Glomerular visceral epithelial cell (primary cell): ENCODE measurements around the gene ST14.

ENCODE experiments used
- DNase-seq: peaks from one replicate; pipeline ENCODE4 v3.0.0-alpha.2; 2016; ENCODE audit errors: extremely low spot score

Gene ST14

GRCh38 chr11:130208241-130209127, 48.9 kb downstream of the ST14 start:
- no peak for DNase-seq

DNA sequence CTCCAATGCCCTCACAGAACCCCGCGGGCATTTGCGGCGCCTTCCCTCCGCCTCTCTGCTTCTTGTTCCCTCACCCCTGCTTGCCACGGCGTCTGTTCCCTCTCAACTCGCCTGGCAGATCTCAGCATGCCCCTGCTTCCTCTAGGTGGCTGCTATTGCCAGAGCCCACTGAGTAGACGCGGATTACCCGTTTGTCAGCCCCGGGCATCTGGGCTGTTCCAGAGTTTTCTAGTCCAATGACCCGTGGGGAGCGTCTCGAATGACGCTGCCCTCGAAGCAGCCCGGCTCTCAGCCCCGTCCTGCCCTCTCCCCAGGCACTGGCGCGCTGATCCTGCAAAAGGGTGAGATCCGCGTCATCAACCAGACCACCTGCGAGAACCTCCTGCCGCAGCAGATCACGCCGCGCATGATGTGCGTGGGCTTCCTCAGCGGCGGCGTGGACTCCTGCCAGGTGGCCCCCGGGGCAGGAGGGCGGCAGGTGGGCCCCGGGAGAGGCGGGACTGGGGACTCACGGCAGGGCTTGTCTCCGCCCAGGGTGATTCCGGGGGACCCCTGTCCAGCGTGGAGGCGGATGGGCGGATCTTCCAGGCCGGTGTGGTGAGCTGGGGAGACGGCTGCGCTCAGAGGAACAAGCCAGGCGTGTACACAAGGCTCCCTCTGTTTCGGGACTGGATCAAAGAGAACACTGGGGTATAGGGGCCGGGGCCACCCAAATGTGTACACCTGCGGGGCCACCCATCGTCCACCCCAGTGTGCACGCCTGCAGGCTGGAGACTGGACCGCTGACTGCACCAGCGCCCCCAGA, 49.7 kb downstream of the ST14 start:
- DNase-seq: no peak

DNA sequence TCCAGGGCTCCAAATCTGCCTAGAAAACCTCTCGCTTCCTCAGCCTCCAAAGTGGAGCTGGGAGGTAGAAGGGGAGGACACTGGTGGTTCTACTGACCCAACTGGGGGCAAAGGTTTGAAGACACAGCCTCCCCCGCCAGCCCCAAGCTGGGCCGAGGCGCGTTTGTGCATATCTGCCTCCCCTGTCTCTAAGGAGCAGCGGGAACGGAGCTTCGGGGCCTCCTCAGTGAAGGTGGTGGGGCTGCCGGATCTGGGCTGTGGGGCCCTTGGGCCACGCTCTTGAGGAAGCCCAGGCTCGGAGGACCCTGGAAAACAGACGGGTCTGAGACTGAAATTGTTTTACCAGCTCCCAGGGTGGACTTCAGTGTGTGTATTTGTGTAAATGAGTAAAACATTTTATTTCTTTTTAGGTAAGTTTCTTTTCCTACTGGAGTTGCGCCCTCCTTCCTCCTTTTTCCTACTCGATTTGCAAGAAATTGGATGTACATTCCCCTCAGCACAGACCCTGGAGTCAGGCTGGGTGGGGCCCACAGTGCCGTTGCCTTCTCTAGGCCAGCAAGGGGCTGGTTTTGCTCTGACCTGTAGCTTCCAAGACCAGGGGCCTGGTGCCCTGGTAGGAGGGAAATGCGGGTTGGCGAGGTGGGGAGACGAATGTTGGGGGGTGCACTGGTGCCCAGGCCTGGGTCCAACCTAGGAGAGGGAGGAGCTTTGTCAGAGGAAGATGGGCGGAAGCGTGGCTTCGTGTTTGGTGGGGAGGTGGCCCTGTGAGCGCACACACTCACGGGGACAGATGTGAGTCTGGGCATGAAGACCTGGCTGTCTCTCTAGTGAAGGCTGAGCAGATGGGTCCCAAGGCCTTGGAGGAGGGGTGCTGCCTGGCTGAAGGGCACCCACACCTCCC, 50.6 kb downstream of the ST14 start:
- DNase-seq: no peak

GRCh38 chr11:130211144-130211543, 51.6 kb downstream of the ST14 start:
- no peak for DNase-seq

GRCh38 chr11:130211781-130212401, 52.3 kb downstream of the ST14 start:
- DNase-seq: no peak

- DNase-seq: no peak
Measured at GRCh38 chr11:130212431-130212961, 52.9 kb downstream of the ST14 start.

GRCh38 chr11:130213143-130213978, 53.8 kb downstream of the ST14 start:
- peak; percentile 49 for DNase-seq

- DNase-seq: no peak
Measured at GRCh38 chr11:130213979-130214281, 54.3 kb downstream of the ST14 start.

DNA sequence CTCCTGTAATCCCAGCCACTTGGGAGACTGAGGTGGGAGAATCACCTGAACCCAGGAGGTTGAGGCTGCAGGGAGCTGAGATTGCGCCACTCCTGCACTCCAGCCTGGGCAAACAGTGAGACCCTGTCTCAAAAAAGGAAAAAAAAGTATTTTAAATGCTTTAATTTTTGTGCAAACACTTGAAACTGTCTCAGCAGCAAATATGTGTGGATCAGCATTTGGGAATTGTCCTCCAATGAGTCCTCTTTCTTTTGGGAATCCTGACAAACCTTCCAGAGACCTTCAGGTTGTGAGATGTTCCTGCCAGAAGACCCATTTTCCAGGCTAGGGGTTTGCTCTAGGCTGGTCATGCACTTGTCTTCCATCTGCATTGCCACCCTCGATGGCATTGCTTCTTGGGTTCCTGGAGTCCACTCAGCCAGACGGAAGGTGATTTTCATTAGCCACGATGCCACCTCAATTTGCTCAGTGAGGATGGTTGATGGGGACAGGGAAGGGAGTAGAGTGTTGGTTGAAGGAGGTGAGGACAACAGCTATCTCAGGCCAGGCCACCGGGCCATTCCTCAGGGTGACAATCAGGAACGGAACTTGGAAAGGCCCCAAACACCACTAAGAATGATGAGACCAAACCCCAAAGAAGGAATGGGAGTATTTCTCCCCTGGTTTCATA, 55.4 kb downstream of the ST14 start:
- DNase-seq: no peak

DNA sequence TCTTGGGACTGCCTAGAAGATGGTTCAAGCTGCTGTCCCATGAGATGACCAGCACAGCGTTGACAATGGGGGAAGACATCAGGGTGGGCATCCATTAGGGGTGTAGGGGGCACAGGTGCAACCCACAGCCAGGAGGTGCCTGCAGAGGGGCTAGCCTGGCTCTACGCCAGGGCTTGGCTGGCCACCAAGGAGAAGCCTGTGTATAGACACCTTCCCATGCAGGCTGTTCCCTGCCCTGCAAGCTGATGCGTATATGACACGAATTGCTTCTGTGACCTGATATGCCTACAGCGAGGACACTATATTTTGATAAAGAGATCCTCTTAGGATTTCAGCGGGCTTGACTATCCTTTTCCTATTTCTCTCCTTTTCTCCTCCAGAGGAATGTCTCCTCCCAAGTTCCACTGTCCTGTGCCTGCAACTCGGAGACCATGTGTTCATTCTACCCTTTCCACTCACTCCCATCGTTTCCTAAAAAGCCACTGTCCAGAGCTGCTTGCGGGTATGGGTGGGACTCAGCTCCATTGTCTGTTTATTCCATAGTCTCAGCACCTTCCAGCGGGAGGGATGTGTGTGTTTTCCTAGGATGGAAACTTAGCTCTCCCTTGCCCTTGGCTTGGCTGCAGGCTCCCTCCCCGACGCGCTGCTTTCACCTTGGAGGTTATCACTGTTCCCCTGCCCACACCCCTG, 56.1 kb downstream of the ST14 start:
- DNase-seq: no peak

GRCh38 chr11:130216221-130216550, 56.6 kb downstream of the ST14 start:
- no peak for DNase-seq

- DNase-seq: no peak
Measured at GRCh38 chr11:130216591-130217132, 57.1 kb downstream of the ST14 start.

- DNase-seq: no peak
Measured at GRCh38 chr11:130217133-130218031, 57.8 kb downstream of the ST14 start.

- DNase-seq: no peak
Measured at GRCh38 chr11:130218501-130219070, 59.0 kb downstream of the ST14 start.

DNA sequence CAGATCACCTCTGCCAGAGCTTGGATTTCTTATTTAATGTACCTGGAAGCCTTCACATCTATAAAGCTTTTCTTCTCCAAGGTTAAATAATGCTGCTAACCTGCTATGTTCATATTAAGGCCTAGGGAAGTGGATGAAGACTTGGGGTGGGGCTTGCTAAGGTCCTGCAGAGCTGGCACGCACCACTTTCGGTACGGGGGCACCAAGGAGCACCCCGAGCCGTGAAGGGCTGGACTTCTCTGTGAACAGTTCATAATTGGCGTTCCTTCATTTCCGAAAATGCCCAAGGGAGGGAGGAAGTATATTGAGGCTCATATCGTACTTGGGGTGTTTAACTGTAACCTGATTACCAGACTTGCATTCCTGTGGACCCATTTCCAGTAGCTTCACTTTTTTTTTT, 59.6 kb downstream of the ST14 start:
- no peak for DNase-seq

GRCh38 chr11:130220311-130221035, 60.9 kb downstream of the ST14 start:
- DNase-seq: no peak
